Vagina (tissue), 2 donors: ENCODE data around the gene INTS6.

Experiments
- CTCF ChIP-seq, 3 experiments: fragments of 450-650 bp in 2 of 3; fragments of 200-600 bp in 1 of 3; sonication (generic) in 1 of 3; IDR thresholded peaks; one replicate each; pipeline ENCODE4 v1.5.1; 2017 to 2019; ENCODE audit warnings: antibody characterized with exemption in 3 of 3, mild to moderate bottlenecking in 2 of 3, moderate library complexity in 2 of 3
- POLR2A ChIP-seq, 2 donors: fragments of 450-650 bp; IDR thresholded peaks; one replicate each; pipeline ENCODE4 v1.6.1; 2017; ENCODE audit warnings: antibody characterized with exemption in 2 of 2, mild to moderate bottlenecking in 2 of 2, moderate library complexity in 2 of 2
- POLR2AphosphoS5 ChIP-seq, 2 donors: sonication (generic); formaldehyde crosslinking; IDR thresholded peaks; one replicate each; pipeline ENCODE4 v1.9.0; 2017; ENCODE audit warnings: antibody characterized with exemption in 2 of 2, mild to moderate bottlenecking in 2 of 2, low read depth in 1 of 2; ENCODE audit not compliant: insufficient read depth in 1 of 2

GRCh38 chr13:51380269-51380668 is 72.6 kb downstream of the INTS6 start:
- TF ChIP-seq CTCF (IDR thresholded peaks at IDR 0.05) (no peak), POLR2A (IDR thresholded peaks at IDR 0.05) (no peak), POLR2AphosphoS5 (IDR thresholded peaks at IDR 0.05; ENCODE audit: insufficient read depth in 1 of 2, low read depth in 1 of 2) (no peak)
